GOT3 (cell line): ENCODE results near the gene TPSG1.
"Not testable (repeated sequence)": the region's sequence is repeated elsewhere in the genome, so short reads cannot be mapped to it uniquely, and the experiment has no call there.

Source experiments
- DNase-seq: peaks from one replicate; lab custom pipeline; 2025; ENCODE audit warnings: mixed read lengths; lab: John Stamatoyannopoulos, UW

The TPSG1 gene

DNA sequence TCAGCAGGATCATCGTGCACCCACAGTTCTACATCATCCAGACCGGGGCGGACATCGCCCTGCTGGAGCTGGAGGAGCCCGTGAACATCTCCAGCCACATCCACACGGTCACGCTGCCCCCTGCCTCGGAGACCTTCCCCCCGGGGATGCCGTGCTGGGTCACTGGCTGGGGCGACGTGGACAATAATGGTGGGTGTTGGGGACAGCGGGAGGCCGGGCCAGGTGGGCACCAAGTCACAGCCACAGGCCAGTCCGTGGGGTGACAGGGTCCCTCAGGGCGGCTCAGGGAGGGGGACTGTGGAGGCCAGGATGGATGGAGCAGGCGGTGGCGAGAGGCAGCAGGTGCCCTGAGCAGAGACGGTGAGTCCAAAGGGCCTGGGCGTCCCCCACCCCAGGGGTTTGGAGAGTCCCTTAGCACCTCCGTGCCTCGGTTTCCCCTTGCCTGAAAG is 31.8 kb upstream of the TPSG1 start:
- DNase-seq, result no peak

DNA sequence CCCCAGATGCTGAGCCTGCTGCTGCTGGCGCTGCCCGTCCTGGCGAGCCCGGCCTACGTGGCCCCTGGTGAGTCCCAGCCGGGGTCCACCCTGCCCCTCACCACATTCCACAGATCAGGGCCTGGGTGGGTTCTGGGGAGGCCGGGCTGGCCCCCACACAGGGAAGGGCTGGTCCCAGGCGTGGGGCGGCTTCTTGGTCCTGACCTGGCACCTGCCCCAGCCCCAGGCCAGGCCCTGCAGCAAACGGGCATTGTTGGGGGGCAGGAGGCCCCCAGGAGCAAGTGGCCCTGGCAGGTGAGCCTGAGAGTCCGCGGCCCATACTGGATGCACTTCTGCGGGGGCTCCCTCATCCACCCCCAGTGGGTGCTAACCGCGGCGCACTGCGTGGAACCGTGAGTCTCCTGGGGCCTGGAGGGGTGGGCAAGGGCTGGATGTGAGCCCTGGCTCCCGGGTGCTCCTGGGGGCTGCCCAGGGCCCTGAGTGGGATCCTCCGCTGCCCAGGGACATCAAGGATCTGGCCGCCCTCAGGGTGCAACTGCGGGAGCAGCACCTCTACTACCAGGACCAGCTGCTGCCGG is 31.3 kb upstream of the TPSG1 start:
- DNase-seq, result not testable (repeated sequence)

DNA sequence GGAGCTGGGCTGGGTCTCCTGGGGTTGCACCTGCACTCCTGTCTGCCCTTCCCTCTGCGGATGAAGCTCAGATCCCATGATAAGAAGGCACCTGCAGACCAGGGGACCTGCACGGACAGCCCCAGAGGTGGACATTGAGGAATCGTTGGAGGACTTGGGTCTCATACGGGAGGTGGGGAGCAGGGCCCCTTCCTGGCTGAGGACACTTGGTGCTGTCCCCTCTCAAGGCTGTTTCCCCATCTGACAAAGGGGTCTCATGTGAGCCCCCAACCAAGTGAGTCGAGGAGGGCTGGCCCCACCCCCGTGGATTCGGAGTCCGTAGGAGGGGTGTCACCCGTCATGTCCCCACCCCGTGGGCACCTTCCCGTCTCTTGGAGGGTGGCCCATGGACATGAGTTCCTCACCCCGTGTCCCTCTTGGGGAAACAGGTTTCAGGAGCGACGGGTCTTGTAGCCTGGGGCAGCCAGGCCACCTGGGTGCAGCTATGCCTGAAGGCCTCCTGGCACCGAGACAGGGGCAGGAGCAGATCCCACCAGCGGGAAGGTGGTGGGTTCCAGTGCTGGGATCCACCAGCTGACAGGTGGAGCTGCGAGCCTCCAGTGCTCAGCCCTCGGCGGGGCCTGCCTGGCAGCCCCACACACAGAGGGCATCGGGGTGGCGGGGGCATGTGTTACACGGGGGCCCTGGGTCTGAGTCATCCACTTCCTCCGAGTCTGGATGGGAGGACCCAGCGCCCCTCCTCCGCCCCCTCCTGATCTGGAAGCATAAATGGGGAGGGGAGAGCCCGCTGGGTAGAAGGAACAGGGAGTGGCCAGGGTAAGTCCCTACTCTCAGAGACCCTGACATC is 30.4 kb upstream of the TPSG1 start, which contains the start of gene TPSD1:
Gene TPSD1, plus strand, starts transcription at position 794 of the 847 bp plus-strand sequence. CDS start 212 bp downstream, outside the sequence.
- DNase-seq, result not testable (repeated sequence)

DNA sequence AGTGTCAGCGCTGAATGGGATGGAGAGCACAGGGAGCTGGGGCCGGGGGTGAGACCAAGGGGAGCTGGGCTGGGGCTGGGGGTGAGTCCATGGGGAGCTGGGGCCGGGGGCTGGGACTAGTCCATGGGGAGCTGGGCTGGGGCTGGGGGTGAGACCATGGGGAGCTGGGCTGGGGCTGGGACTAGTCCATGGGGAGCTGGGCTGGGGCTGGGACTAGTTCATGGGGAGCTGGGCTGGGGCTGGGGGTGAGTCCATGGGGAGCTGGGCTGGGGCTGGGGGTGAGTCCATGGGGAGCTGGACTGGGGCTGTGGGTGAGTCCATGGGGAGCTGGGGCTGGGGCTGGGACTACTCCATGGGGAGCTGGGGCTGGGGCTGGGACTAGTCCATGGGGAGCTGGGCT is 29.8 kb upstream of the TPSG1 start:
- not testable (repeated sequence) for DNase-seq

DNA sequence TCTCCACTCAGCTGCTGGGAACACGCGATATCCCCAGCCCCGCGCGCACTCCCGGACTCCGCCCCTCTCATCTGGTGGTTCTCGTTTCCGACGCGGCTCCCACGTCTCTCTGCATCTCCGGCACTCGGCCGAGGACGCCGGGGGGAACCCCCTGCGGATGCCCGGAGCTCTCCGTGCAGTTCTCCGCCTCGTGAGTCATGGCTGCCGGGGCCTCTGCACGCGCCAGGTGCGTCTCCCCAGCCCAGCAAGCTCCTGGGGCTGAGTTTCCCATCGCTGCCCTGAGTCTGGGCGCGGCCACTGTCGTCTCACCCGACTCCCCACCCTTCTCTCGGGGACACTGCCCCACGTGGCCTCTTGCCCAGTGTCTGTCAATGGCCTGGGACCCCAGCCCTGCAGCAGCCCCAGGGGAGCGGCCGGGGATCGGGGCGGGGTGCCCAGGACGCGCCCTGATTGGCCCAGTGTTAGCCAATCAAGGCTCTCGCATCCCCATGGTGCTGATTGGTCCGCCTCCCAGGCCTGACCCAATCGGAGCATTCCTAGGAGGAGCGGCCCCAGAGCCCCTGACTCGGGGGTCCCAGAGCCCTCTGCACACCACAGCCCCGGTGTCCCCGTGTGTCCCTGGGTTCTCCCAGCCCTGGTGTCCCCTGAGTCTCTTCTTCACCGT is 28.8 kb upstream of the TPSG1 start:
- not testable (repeated sequence) for DNase-seq

DNA sequence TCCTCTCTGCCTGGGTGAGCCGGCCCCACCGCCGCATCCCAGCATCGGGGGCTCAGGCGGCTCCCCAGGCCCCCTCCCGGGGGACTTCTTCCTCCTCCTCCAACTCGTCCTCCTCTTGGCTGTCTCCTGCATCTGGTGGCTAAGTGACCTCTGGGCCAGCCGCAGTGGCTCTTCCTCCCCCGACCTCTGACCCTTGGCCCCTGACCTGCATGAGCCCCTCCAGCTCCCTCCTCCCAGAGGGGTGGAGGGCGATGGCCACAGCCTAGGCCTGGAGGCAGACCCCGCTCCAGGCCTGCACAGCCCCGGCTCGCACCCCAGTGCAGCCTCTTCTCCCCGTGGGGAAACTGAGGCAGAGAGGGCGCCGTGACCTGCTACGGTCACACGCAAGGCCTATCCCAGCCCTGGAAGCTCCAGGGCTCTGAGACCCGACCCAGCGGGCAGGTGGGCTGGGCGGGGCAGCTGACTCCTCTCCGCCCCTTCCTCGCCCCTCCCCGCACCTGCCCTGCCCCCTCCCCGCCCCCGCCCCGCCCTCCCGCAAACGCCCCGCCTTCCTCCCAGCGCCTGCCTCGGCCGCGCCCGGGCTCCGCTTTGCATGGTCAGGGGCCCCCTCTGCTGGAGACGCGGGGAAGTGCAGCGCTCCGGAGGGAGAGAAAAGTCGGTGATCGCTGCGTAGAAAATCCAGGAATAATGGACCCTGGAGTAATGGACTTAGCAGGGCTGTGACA is 24.1 kb upstream of the TPSG1 start:
- not testable (repeated sequence) for DNase-seq

DNA sequence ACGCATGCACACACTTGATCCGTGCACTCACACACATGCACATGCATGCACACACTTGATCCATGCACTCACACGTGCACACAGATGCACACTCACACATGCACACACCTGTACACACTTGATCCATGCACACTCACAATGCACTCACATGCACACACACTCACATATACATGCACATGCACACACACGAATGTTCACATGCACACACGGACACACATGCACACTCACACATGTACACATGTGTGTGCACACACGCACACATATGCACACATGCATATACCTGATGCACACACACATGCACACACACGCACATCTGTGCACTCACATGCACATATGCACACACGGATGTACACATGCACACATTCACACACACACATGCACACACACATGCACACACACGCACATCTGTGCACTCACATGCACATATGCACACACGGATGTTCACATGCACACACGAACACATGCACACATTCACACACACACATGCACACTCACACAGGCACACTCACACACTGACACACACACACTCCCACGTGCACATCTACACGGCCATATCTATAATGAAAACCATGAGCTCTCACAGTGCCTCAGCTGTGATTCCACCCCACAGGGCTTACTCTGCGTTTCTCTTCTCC is 23.0 kb upstream of the TPSG1 start:
- DNase-seq, result not testable (repeated sequence)

DNA sequence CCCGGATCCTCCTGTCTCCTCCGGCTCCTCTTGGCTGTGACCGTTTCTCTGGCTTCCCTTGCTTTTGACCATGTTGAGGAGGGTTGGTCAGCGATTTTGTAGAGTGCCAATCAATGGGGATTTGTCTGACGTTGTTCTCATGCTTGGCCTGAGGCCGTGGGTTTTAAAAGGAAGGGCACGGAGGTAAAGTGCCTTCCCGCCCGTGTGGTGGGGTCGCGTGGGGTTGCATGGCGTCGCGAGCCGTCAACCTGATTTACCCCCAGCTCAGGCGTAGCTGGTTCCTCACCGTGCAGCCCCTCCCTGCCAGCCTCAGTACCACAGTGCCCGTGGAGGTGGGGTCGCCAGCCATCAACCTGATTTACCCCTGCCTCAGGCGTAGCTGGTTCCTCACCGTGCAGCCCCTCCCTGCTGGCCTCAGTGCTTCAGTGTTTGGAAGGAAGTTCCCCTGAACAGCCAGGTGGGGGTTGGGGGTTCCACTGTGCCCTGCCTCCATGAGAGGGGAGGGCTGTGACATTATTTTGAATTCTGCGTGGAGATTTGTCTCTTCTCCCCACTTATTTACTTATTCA is 20.5 kb upstream of the TPSG1 start:
- no peak for DNase-seq

DNA sequence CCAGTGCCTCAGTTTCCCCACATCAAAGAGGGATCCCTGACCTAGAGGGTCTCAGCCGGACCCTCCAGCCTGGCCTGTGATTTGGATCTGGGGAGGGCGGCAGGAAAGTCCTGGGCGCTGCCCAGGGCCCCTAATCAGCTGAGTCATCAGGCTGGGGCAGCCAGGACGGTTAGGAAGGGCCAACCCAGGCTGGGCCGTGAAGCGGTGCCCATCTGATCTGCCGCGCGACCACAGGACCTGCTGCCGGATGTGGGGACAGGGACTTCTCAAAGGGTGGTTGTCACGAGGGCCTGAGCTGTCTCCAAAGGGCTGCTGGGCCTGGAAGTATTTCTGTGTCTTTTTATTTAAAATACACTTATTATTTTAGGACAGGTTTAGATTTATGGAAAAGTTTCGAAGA is 19.8 kb upstream of the TPSG1 start:
- no peak for DNase-seq

DNA sequence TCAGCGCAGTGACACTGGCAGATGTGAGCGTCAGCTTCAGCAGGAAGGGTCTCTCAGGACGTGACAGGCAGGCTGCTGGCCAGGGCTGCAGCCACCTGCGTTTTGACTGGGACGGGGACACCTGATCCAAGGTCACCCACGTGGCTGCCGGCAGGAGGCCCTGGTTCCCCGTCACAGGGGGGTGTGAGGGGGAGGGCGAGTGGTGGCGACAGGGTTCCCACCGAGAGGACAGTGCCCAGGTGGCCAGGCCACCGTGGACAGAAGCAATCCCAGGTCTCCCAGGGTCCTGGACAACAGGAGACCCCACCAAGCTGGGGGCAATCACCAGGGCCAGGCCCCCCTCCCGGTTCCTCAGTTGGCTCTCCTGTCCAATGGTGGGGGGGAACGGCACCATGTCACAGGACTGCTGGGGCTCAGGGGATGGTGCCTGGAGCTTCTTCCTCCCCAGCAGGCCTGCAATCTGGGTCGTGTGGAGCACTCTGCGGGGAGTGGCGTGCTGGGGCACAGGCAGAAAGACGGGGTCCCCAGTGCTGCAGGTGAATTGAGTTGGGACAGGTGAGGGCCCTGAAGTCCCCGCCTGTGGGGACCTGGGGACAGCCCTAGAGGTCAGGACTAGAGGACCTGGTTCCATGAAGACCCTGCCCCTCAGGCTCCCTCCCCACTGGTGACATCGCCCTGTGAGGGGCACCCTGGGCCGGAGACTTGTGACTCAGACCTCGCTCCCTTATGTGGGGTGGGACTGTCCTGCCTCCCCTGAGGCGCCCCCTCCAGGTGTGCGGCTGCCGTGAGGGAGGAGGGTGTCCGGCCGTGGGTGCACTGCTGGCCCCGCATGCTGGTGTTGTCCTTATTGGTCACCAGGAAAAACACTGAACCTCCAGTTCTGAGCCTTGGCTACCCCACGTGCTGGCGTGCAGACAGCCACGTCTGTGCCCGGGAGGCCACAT is 19.1 kb upstream of the TPSG1 start:
- DNase-seq, result not testable (repeated sequence)

DNA sequence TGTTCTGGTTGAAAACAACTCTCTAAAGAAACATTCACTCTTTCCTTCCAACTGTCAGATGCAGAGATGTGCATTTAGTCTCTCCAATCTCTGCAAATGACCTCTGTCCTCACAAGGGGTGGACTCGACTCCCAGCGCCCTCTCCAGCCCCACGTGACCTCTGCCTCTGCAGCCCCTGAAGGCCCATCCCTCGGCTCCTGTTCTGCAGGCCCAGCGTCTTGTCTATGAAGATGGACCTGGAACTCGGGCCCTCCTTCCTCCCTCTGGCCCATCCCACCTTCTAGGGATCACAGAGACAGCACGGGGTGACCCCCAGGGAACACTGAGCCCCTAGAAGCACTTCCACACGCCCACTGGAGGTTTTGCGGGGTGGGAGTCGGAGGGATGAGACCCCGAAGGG is 18.3 kb upstream of the TPSG1 start:
- DNase-seq, result not testable (repeated sequence)

DNA sequence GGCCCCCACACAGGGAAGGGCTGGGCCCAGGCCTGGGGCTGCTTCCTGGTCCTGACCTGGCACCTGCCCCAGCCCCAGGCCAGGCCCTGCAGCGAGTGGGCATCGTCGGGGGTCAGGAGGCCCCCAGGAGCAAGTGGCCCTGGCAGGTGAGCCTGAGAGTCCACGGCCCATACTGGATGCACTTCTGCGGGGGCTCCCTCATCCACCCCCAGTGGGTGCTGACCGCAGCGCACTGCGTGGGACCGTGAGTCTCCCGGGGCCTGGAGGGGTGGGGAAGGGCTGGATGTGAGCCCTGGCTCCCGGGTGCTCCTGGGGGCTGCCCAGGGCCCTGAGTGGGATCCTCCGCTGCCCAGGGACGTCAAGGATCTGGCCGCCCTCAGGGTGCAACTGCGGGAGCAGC is 16.0 kb upstream of the TPSG1 start:
- not testable (repeated sequence) for DNase-seq

DNA sequence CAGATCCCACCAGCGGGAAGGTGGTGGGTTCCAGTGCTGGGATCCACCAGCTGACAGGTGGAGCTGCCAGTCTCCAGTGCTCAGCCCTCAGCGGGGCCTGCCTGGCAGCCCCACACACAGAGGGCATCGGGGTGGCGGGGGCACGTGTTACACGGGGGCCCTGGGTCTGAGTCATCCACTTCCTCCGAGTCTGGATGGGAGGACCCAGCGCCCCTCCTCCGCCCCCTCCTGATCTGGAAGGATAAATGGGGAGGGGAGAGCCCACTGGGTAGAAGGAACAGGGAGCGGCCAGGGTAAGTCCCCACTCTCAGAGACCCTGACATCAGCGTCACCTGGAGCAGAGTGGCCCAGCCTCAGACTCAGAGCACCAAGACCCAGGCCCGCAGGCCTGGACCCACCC is 15.4 kb upstream of the TPSG1 start, which contains the start of gene TPSAB1:
Gene TPSAB1, plus strand, starts transcription at position 270 of the 400 bp plus-strand sequence. CDS start 234 bp downstream, outside the sequence.
- not testable (repeated sequence) for DNase-seq

DNA sequence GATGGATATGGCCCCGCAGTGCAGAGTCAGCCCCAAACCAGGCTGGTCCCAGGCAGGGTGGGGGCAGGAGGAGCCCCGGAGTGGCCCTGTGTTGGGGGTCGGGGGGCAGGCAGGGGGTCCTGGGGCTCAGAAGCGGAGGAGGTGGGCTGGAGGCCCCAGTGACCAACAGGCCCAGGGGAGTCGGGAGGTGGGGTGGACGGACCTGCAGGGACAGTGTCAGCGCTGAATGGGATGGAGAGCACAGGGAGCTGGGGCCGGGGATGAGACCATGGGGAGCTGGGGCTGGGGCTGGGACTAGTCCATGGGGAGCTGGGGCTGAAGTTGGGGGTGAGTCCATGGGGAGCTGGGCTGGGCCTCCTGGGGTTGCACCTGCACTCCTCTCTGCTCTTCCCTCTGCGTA is 14.5 kb upstream of the TPSG1 start:
- not testable (repeated sequence) for DNase-seq

DNA sequence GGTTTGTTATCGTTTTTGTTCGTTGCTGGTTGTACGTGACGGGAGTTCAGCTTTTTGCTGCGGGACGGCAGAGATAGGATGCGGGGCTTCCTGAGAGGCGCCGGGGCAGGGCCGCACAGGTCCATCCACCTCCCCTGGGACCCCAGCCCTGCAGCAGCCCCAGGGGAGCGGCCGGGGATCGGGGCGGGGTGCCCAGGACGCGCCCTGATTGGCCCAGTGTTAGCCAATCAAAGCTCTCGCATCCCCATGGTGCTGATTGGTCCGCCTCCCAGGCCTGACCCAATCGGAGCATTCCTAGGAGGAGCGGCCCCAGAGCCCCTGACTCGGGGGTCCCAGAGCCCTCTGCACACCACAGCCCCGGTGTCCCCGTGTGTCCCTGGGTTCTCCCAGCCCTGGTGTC is 13.8 kb upstream of the TPSG1 start:
- not testable (repeated sequence) for DNase-seq

DNA sequence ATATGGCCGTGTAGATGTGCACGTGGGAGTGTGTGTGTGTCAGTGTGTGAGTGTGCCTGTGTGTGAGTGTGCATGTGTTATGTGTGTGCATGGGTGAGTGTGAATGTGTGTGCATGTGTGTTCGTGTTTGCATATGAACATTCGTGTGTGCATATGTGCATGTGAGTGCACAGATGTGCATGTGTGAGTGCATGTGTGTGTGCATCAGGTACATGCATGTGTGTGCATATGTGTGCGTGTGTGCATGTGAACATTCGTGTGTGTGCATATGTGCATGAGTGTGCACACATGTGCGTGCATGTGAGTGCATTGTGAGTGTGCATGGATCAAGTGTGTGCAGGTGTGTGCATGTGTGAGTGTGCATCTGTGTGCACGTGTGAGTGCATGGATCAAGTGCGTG is 12.9 kb upstream of the TPSG1 start:
- DNase-seq, result no peak

DNA sequence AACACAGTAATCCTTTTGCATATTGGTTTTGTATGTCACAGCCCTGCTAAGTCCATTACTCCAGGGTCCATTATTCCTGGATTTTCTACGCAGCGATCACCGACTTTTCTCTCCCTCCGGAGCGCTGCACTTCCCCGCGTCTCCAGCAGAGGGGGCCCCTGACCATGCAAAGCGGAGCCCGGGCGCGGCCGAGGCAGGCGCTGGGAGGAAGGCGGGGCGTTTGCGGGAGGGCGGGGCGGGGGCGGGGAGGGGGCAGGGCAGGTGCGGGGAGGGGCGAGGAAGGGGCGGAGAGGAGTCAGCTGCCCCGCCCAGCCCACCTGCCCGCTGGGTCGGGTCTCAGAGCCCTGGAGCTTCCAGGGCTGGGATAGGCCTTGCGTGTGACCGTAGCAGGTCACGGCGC is 11.6 kb upstream of the TPSG1 start:
- not testable (repeated sequence) for DNase-seq

DNA sequence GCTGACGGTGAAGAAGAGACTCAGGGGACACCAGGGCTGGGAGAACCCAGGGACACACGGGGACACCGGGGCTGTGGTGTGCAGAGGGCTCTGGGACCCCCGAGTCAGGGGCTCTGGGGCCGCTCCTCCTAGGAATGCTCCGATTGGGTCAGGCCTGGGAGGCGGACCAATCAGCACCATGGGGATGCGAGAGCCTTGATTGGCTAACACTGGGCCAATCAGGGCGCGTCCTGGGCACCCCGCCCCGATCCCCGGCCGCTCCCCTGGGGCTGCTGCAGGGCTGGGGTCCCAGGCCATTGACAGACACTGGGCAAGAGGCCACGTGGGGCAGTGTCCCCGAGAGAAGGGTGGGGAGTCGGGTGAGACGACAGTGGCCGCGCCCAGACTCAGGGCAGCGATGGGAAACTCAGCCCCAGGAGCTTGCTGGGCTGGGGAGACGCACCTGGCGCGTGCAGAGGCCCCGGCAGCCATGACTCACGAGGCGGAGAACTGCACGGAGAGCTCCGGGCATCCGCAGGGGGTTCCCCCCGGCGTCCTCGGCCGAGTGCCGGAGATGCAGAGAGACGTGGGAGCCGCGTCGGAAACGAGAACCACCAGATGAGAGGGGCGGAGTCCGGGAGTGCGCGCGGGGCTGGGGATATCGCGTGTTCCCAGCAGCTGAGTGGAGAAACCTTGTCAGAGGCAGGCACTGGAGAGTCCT is 7.1 kb upstream of the TPSG1 start:
- not testable (repeated sequence) for DNase-seq

DNA sequence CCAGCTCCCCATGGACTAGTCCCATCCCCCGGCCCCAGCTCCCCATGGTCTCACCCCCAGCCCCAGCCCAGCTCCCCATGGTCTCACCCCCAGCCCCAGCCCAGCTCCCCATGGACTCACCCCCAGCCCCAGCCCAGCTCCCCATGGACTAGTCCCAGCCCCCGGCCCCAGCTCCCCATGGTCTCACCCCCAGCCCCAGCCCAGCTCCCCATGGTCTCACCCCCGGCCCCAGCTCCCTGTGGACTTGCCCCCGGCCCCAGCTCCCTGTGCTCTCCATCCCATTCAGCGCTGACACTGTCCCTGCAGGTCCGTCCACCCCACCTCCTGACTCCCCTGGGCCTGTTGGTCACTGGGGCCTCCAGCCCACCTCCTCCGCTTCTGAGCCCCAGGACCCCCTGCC is 6.2 kb upstream of the TPSG1 start:
- not testable (repeated sequence) for DNase-seq
